ENCODE results near the gene TEDC1. TPM values are rescaled to one million over a fixed set of nuclear protein-coding genes. Genes with fewer than 3 reads are reported as not detected.
"Not testable (repeated sequence)": the region's sequence is repeated elsewhere in the genome, so short reads cannot be mapped to it uniquely, and the experiment has no call there.

The TEDC1 gene
- total RNA-seq, 1 donor from 2014 or later: 5.1 TPM

GRCh38 chr14:105546410-105546809 lies 55.4 kb downstream of the TEDC1 start:
- intact Hi-C loops (cut with micrococcal nuclease); DNase-seq; ATAC-seq: not testable (repeated sequence)

GRCh38 chr14:105547072-105547471 lies 56.0 kb downstream of the TEDC1 start:
- intact Hi-C loops (cut with micrococcal nuclease); ATAC-seq; DNase-seq: not testable (repeated sequence)

- ATAC-seq: no peak
- DNase-seq: no peak
- intact Hi-C loops (cut with micrococcal nuclease): no loop called here
Observed at GRCh38 chr14:105547741-105548169, 56.7 kb downstream of the TEDC1 start.

Other genes starting within 250 kb of the TEDC1 start
- 51.6 TPM for gene BTBD6, start 242.7 kb upstream of the TEDC1 start, total RNA-seq
- gene BRF1, start 190.2 kb upstream of the TEDC1 start, total RNA-seq: 20.3 TPM
- 76.2 TPM for gene PACS2, start 176.5 kb upstream of the TEDC1 start, total RNA-seq
- gene TEX22, start 92.7 kb upstream of the TEDC1 start, total RNA-seq: 1.6 TPM
- 201 TPM for gene MTA1, start 71.4 kb upstream of the TEDC1 start, total RNA-seq
- gene CRIP2, start 16.4 kb upstream of the TEDC1 start, total RNA-seq: 1,036 TPM
- 59.4 TPM for gene CRIP1, start 4.4 kb upstream of the TEDC1 start, total RNA-seq
- 4.0 TPM for gene TMEM121, start 35.3 kb downstream of the TEDC1 start, total RNA-seq